Measurements from ENCODE around the gene ITM2C. TPM values are rescaled to one million over a fixed set of nuclear protein-coding genes. Genes with fewer than 3 reads are reported as not detected.

ITM2C gene
- polyA plus RNA-seq, 4 donors, result 848 to 1,175 (median 938) TPM

- no peak for DNase-seq (ENCODE audit: low read depth in 4 of 4, low spot score in 2 of 4)
Observed at GRCh38 chr2:230889911-230890601, 25.3 kb downstream of the ITM2C start.

- no peak for DNase-seq (ENCODE audit: low read depth in 4 of 4, low spot score in 2 of 4)
Observed at GRCh38 chr2:230890646-230891045, 25.9 kb downstream of the ITM2C start.

- no peak for DNase-seq (ENCODE audit: low read depth in 4 of 4, low spot score in 2 of 4)
Observed at GRCh38 chr2:230891064-230891463, 26.3 kb downstream of the ITM2C start.

- no peak for DNase-seq (ENCODE audit: low read depth in 4 of 4, low spot score in 2 of 4)
Observed at GRCh38 chr2:230891509-230891908, 26.8 kb downstream of the ITM2C start.

GRCh38 chr2:230893338-230893737 lies 28.6 kb downstream of the ITM2C start:
- DNase-seq (ENCODE audit: low read depth in 4 of 4, low spot score in 2 of 4), result no peak

GRCh38 chr2:230893841-230894781 lies 29.4 kb downstream of the ITM2C start:
- no peak for DNase-seq (ENCODE audit: low read depth in 4 of 4, low spot score in 2 of 4)

- DNase-seq (ENCODE audit: low read depth in 4 of 4, low spot score in 2 of 4), result no peak
Observed at GRCh38 chr2:230895536-230896345, 31.0 kb downstream of the ITM2C start.

- no peak for DNase-seq (ENCODE audit: low read depth in 4 of 4, low spot score in 2 of 4)
Observed at GRCh38 chr2:230896346-230897115, 31.8 kb downstream of the ITM2C start.

- no peak for DNase-seq (ENCODE audit: low read depth in 4 of 4, low spot score in 2 of 4)
Observed at GRCh38 chr2:230898016-230898712, 33.4 kb downstream of the ITM2C start.

GRCh38 chr2:230898713-230899091 lies 34.0 kb downstream of the ITM2C start:
- DNase-seq (ENCODE audit: low read depth in 4 of 4, low spot score in 2 of 4), result no peak

GRCh38 chr2:230899287-230899686 lies 34.5 kb downstream of the ITM2C start:
- DNase-seq (ENCODE audit: low read depth in 4 of 4, low spot score in 2 of 4), result no peak

- no peak for DNase-seq (ENCODE audit: low read depth in 4 of 4, low spot score in 2 of 4)
Observed at GRCh38 chr2:230899786-230900185, 35.0 kb downstream of the ITM2C start.

GRCh38 chr2:230900336-230900995 lies 35.7 kb downstream of the ITM2C start:
- DNase-seq (ENCODE audit: low read depth in 4 of 4, low spot score in 2 of 4), result no peak

- DNase-seq (ENCODE audit: low read depth in 4 of 4, low spot score in 2 of 4), result no peak
Observed at GRCh38 chr2:230901006-230901405, 36.3 kb downstream of the ITM2C start.

GRCh38 chr2:230902180-230902899 lies 37.6 kb downstream of the ITM2C start:
- DNase-seq (ENCODE audit: low read depth in 4 of 4, low spot score in 2 of 4), result no peak

GRCh38 chr2:230903231-230904150 lies 38.7 kb downstream of the ITM2C start:
- DNase-seq (ENCODE audit: low read depth in 4 of 4, low spot score in 2 of 4), result no peak

- no peak for DNase-seq (ENCODE audit: low read depth in 4 of 4, low spot score in 2 of 4)
Observed at GRCh38 chr2:230904856-230905447, 40.2 kb downstream of the ITM2C start.
